ENCODE results near the gene HTT-AS.

Gene HTT-AS

DNA sequence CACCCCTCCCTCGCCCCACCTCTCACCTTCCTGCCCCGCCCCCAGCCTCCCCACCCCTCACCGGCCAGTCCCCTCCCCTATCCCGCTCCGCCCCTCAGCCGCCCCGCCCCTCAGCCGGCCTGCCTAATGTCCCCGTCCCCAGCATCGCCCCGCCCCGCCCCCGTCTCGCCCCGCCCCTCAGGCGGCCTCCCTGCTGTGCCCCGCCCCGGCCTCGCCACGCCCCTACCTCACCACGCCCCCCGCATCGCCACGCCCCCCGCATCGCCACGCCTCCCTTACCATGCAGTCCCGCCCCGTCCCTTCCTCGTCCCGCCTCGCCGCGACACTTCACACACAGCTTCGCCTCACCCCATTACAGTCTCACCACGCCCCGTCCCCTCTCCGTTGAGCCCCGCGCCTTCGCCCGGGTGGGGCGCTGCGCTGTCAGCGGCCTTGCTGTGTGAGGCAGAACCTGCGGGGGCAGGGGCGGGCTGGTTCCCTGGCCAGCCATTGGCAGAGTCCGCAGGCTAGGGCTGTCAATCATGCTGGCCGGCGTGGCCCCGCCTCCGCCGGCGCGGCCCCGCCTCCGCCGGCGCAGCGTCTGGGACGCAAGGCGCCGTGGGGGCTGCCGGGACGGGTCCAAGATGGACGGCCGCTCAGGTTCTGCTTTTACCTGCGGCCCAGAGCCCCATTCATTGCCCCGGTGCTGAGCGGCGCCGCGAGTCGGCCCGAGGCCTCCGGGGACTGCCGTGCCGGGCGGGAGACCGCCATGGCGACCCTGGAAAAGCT lies at the start of gene HTT-AS, which contains the start of gene HTT:
HTT-AS (minus strand) TSS at position 461 of the 768 bp plus-strand sequence.
HTT (plus strand) TSS at position 604 of the 768 bp plus-strand sequence; CDS start at position 749, 145 bp downstream.
- Histone ChIP-seq H4K20me1 (ENCODE audit: insufficient read depth) (no peaks in the 10 kb centered on the region), H2AFZ (ENCODE audit: low read depth) (peak within 1 kb of the TSS; percentile 61), H3K27ac (peak within 1 kb of the TSS; percentile 62; the same call in 1 of the 2 replicates), H3K4me3 (IDR thresholded peaks at IDR 0.05; ENCODE audit: insufficient read depth, low read depth, low read length) (no peak within 1 kb of the TSS), H3K4me1 (ENCODE audit: low read depth, poor library complexity, severe bottlenecking) (peaks cover 11% of the 10 kb centered on the region), H3K4me2 (peak within 1 kb of the TSS; percentile 54), H3K27me3 (ENCODE audit: insufficient read depth, low read depth) (no peaks in the 10 kb centered on the region; the same call in 1 of the 2 replicates), H3K36me3 (ENCODE audit: insufficient read depth) (no peaks in the 10 kb centered on the region), H3K9ac (peak within 1 kb of the TSS; percentile 62), H3K79me2 (ENCODE audit: insufficient read depth, low read depth) (peaks cover 9% of the 10 kb centered on the region; the same call in 1 of the 2 replicates)
- TF ChIP-seq, protein P1, sequence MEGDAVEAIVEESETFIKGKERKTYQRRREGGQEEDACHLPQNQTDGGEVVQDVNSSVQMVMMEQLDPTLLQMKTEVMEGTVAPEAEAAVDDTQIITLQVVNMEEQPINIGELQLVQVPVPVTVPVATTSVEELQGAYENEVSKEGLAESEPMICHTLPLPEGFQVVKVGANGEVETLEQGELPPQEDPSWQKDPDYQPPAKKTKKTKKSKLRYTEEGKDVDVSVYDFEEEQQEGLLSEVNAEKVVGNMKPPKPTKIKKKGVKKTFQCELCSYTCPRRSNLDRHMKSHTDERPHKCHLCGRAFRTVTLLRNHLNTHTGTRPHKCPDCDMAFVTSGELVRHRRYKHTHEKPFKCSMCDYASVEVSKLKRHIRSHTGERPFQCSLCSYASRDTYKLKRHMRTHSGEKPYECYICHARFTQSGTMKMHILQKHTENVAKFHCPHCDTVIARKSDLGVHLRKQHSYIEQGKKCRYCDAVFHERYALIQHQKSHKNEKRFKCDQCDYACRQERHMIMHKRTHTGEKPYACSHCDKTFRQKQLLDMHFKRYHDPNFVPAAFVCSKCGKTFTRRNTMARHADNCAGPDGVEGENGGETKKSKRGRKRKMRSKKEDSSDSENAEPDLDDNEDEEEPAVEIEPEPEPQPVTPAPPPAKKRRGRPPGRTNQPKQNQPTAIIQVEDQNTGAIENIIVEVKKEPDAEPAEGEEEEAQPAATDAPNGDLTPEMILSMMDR (conservative IDR thresholded peaks at IDR 0.05; ENCODE audit: low read depth, low read length) = no peak

DNA sequence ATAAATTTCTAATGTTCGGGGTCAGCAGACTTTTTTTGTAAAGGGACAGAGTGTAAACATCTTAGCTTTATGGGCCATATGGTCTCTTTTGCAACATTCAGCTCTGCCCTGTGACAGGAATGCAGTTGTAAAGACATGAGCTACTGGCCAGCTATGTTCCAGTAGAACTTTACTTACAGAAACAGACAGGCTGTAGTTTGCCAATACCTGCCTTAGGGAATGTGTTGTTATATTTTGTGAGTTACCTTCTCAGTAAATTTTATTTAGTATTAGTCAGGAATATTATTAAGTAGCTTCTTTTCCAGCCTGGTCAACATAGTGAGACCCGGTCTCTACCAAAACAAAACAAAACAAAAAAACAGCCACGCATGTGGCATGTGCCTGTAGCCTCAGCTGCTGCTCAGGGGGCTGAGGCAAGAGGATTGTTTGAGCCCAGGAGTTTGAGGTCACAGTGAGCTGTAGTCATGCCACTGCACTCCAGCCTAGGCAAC lies 48.9 kb upstream of the HTT-AS start:
- Histone ChIP-seq H3K27ac (no peak overlapping the region), H2AFZ (ENCODE audit: low read depth) (no peak overlapping the region), H3K4me3 (IDR thresholded peaks at IDR 0.05; ENCODE audit: insufficient read depth, low read depth, low read length) (no peak overlapping the region), H3K4me1 (ENCODE audit: low read depth, poor library complexity, severe bottlenecking) (no peaks in the 10 kb centered on the region), H4K20me1 (ENCODE audit: insufficient read depth) (no peaks in the 10 kb centered on the region), H3K79me2 (ENCODE audit: insufficient read depth, low read depth) (no peaks in the 10 kb centered on the region), H3K4me2 (no peak overlapping the region), H3K36me3 (ENCODE audit: insufficient read depth) (no peaks in the 10 kb centered on the region), H3K9ac (no peak overlapping the region), H3K27me3 (ENCODE audit: insufficient read depth, low read depth) (no peaks in the 10 kb centered on the region)
- TF ChIP-seq, protein P1 (conservative IDR thresholded peaks at IDR 0.05; ENCODE audit: low read depth, low read length) = no peak

DNA sequence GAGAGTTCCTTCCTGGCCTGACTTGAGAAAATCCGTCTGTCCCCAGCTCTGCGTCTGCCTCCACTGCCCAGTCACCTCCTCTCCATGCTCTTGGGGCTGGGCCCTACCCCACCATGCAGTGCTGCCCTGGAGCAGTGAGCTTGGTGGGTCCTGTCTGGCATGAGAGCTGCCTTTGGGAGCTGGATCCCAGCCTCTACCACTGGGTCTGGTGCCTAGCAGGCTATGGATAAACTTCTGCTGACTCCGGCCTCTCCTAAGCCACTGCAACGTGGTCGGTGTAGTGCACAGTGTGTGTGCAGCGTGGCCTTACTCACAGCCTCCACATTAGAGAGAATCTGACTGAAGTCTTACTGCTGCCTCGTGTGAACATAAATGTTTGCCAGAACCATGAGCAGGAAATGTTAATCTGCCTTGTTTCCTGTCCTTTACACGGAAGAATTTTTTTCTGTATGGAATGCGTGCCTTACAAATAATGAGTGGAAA lies 47.8 kb upstream of the HTT-AS start:
- Histone ChIP-seq H3K9ac (no peak overlapping the region), H3K4me2 (no peak overlapping the region), H3K27ac (no peak overlapping the region), H3K79me2 (ENCODE audit: insufficient read depth, low read depth) (no peaks in the 10 kb centered on the region), H3K4me3 (IDR thresholded peaks at IDR 0.05; ENCODE audit: insufficient read depth, low read depth, low read length) (no peak overlapping the region), H2AFZ (ENCODE audit: low read depth) (no peak overlapping the region), H4K20me1 (ENCODE audit: insufficient read depth) (no peaks in the 10 kb centered on the region), H3K27me3 (ENCODE audit: insufficient read depth, low read depth) (no peaks in the 10 kb centered on the region), H3K4me1 (ENCODE audit: low read depth, poor library complexity, severe bottlenecking) (no peaks in the 10 kb centered on the region), H3K36me3 (ENCODE audit: insufficient read depth) (no peaks in the 10 kb centered on the region)
- TF ChIP-seq, protein P1 (conservative IDR thresholded peaks at IDR 0.05; ENCODE audit: low read depth, low read length) = no peak

DNA sequence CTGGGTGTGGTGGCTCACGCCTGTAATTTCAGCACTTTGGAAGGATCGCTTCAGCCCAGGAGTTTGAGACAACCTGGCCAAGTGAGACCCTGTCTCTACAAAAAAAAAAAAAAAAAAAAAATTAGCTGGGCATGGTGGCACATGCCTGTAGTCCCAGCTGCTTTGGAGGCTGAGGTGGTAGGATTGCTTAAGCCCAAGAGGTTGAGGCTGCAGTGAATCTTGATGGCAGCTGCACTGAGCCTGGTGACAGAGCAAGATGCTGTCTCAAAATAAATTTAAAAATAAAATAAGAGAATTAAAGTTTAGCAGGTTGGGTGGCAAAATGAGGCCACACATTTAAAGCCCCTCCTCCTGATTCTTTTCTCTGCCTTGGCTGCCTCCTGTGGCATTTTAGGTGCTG lies 47.3 kb upstream of the HTT-AS start:
- Histone ChIP-seq H3K36me3 (ENCODE audit: insufficient read depth) (no peaks in the 10 kb centered on the region), H4K20me1 (ENCODE audit: insufficient read depth) (no peaks in the 10 kb centered on the region), H3K79me2 (ENCODE audit: insufficient read depth, low read depth) (no peaks in the 10 kb centered on the region), H3K27me3 (ENCODE audit: insufficient read depth, low read depth) (no peaks in the 10 kb centered on the region), H3K27ac (no peak overlapping the region), H3K9ac (no peak overlapping the region), H3K4me1 (ENCODE audit: low read depth, poor library complexity, severe bottlenecking) (no peaks in the 10 kb centered on the region), H2AFZ (ENCODE audit: low read depth) (no peak overlapping the region), H3K4me2 (no peak overlapping the region), H3K4me3 (IDR thresholded peaks at IDR 0.05; ENCODE audit: insufficient read depth, low read depth, low read length) (no peak overlapping the region)
- TF ChIP-seq, protein P1 (conservative IDR thresholded peaks at IDR 0.05; ENCODE audit: low read depth, low read length) = no peak

Data from KMS-11 (cell line).